Keratinocyte (primary cell): ENCODE measurements around the gene RAMP1. TPM values are rescaled to one million over a fixed set of nuclear protein-coding genes. Genes with fewer than 3 reads are reported as not detected.

Experiments used
- DNase-seq: peaks from one replicate; pipeline ENCODE4 v3.0.0-alpha.2; 2011; ENCODE audit warnings: low read depth, missing footprints, low spot score
- FAIRE-seq: peaks from 2 replicates; lab custom pipeline; 2011; peaks lifted over from hg19 to GRCh38; lab: Jason Lieb, UNC
- H2AFZ ChIP-seq: 2 replicates; pipeline ENCODE4 v1.6.0; 2012; ENCODE audit warnings: low read length, control low read depth, inconsistent platforms; ENCODE audit not compliant: control insufficient read depth
- H3K27ac ChIP-seq: 2 replicates; pipeline ENCODE4 v1.5.1; 2011; ENCODE audit warnings: low read length; ENCODE audit not compliant: control insufficient read depth, insufficient read depth
- H3K27me3 ChIP-seq: 3 replicates; pipeline ENCODE4 v1.6.0; 2011; ENCODE audit warnings: low read length; ENCODE audit not compliant: control insufficient read depth, insufficient read depth; ENCODE audit errors: extremely low read depth
- H3K36me3 ChIP-seq, 2 experiments: 2 replicates in 1 of 2; 3 replicates in 1 of 2; pipeline ENCODE4 v1.5.1; 2011; ENCODE audit warnings: low read length in 2 of 2, mild to moderate bottlenecking in 1 of 2; ENCODE audit not compliant: control insufficient read depth in 2 of 2, insufficient read depth in 2 of 2; ENCODE audit errors: extremely low read depth in 1 of 2
- H3K4me1 ChIP-seq: 3 replicates; pipeline ENCODE4 v1.5.1; 2011; ENCODE audit warnings: low read length; ENCODE audit not compliant: control insufficient read depth, insufficient read depth; ENCODE audit errors: extremely low read depth
- H3K4me2 ChIP-seq: 3 replicates; pipeline ENCODE4 v1.6.0; 2011; ENCODE audit warnings: low read depth, low read length; ENCODE audit not compliant: control insufficient read depth, insufficient read depth; ENCODE audit errors: extremely low read depth
- H3K4me3 ChIP-seq, 3 experiments: fragments of 200-600 bp in 1 of 3; sonication (generic) in 1 of 3; 2 replicates in 2 of 3; 3 replicates in 1 of 3; pipeline ENCODE4 v1.5.1; 2011 to 2016; ENCODE audit warnings: low read length in 3 of 3, mild to moderate bottlenecking in 3 of 3, control low read depth in 2 of 3, inconsistent platforms in 1 of 3, low read depth in 1 of 3, mixed read lengths in 1 of 3, mixed run types in 1 of 3, moderate library complexity in 1 of 3; ENCODE audit not compliant: control insufficient read depth in 2 of 3, insufficient read depth in 2 of 3; ENCODE audit errors: extremely low read depth in 1 of 3
- H3K79me2 ChIP-seq: 2 replicates; pipeline ENCODE4 v1.6.0; 2012; ENCODE audit warnings: low read length; ENCODE audit not compliant: control insufficient read depth, insufficient read depth
- H3K9ac ChIP-seq: 3 replicates; pipeline ENCODE4 v1.6.0; 2011; ENCODE audit warnings: low read length; ENCODE audit not compliant: control insufficient read depth, insufficient read depth; ENCODE audit errors: extremely low read depth
- H3K9me1 ChIP-seq: 3 replicates; pipeline ENCODE4 v1.6.0; 2011; ENCODE audit warnings: low read length; ENCODE audit not compliant: control insufficient read depth, insufficient read depth; ENCODE audit errors: extremely low read depth
- H3K9me3 ChIP-seq: 2 replicates; pipeline ENCODE4 v1.5.1; 2012; ENCODE audit warnings: low read depth, low read length; ENCODE audit not compliant: control insufficient read depth
- H4K20me1 ChIP-seq: 3 replicates; pipeline ENCODE4 v1.6.0; 2011; ENCODE audit warnings: low read length; ENCODE audit not compliant: control insufficient read depth, insufficient read depth; ENCODE audit errors: extremely low read depth
- EZH2 ChIP-seq: IDR thresholded peaks from one replicate; pipeline ENCODE4 v1.6.1; 2012; ENCODE audit warnings: inconsistent platforms, mild to moderate bottlenecking, low read length, moderate library complexity
- dilution Hi-C: fragments of 300-500 bp; cut with MboI; formaldehyde crosslinking; loops from one replicate; pipeline ENCODE4 v1.7.0; 2020; ENCODE audit warnings: low sequenced_read_pairs; ENCODE audit not compliant: extremely low pct_ligation_motif_present
- polyA plus RNA-seq, 5 experiments: library from polyadenylated mRNA; depleted of rRNA in 3 of 5; stranded (reverse) in 3 of 5; stranded (forward) in 1 of 5; unstranded in 1 of 5; fragments of >200 nt; gene quantifications; 1 replicate in 1 of 5; 2 replicates in 3 of 5; 3 replicates in 1 of 5; pipeline versions ENCODE4 v1.2.1 to v1.2.3, GENCODE V29; 2011 to 2012; ENCODE audit warnings: missing spikeins in 2 of 5, low read depth in 1 of 5, low replicate concordance in 1 of 5
- TF ChIP-seq, protein P1 (sequence below), 3 experiments: IDR thresholded peaks in 1 of 3; conservative IDR thresholded peaks in 1 of 3; optimal IDR thresholded peaks in 1 of 3; 2 replicates in 2 of 3; 3 replicates in 1 of 3; pipeline versions ENCODE3 to v1.5.1; 2011; ENCODE audit warnings: low read length in 3 of 3, mild to moderate bottlenecking in 3 of 3, moderate library complexity in 2 of 3, control low read depth in 1 of 3, inconsistent platforms in 1 of 3; ENCODE audit not compliant: insufficient read depth in 2 of 3; ENCODE audit errors: extremely low read depth in 1 of 3

RAMP1 gene
- polyA plus RNA-seq, 1 donor (not counting 4 experiments of a cell fraction or from before 2014, with no cell fraction given), result 0.69 TPM

DNA sequence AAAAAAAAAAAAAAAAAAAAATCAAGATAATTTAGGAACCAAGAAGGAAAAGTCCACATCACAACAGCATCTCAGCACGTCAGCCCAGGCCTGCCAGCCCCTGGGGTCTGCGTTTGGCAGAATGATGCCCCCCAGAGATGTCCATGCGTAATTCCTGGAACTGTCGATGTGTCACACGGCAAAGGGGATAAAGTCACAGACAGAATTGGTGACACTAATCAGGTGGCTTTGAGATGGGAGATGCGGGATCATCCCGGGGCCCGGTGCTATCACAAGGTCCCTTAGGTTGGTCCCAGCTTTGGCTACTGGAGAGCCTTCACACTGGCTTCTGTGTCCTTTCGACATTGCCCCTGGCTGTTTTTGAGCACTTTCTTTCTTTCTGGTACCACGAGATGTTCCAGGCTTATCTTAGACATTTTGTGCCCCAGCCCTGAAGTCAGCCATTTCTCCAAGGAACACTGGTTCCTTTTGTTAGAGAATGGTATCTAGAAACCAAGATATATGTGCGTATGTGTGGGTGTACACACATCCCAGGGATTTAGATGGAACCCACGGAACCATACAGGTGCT, 20.7 kb downstream of the RAMP1 start:
- Histone ChIP-seq H2AFZ (no peak overlapping the region), H3K27ac (no peak overlapping the region), H3K4me3 (no peak overlapping the region), H3K79me2 (no peaks in the 10 kb centered on the region), H3K36me3 (no peaks in the 10 kb centered on the region), H3K4me1 (peaks cover 13% of the 10 kb centered on the region), H3K27me3 (no peaks in the 10 kb centered on the region), H3K4me2 (no peak overlapping the region), H3K9ac (no peak overlapping the region), H4K20me1 (no peaks in the 10 kb centered on the region), H3K9me1 (no peaks in the 10 kb centered on the region), H3K9me3 (no peaks in the 10 kb centered on the region)
- dilution Hi-C loops, result no loop called here
- no peak for TF ChIP-seq EZH2
- TF ChIP-seq, protein P1, sequence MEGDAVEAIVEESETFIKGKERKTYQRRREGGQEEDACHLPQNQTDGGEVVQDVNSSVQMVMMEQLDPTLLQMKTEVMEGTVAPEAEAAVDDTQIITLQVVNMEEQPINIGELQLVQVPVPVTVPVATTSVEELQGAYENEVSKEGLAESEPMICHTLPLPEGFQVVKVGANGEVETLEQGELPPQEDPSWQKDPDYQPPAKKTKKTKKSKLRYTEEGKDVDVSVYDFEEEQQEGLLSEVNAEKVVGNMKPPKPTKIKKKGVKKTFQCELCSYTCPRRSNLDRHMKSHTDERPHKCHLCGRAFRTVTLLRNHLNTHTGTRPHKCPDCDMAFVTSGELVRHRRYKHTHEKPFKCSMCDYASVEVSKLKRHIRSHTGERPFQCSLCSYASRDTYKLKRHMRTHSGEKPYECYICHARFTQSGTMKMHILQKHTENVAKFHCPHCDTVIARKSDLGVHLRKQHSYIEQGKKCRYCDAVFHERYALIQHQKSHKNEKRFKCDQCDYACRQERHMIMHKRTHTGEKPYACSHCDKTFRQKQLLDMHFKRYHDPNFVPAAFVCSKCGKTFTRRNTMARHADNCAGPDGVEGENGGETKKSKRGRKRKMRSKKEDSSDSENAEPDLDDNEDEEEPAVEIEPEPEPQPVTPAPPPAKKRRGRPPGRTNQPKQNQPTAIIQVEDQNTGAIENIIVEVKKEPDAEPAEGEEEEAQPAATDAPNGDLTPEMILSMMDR (optimal IDR thresholded peaks at IDR 0.05 in 1 of 3, IDR thresholded peaks at IDR 0.05 in 1 of 3, conservative IDR thresholded peaks at IDR 0.05 in 1 of 3; ENCODE audit: extremely low read depth in 1 of 3, insufficient read depth in 2 of 3, low read length in 3 of 3), result no peak
- DNase-seq (no peak), FAIRE-seq (no peak)

DNA sequence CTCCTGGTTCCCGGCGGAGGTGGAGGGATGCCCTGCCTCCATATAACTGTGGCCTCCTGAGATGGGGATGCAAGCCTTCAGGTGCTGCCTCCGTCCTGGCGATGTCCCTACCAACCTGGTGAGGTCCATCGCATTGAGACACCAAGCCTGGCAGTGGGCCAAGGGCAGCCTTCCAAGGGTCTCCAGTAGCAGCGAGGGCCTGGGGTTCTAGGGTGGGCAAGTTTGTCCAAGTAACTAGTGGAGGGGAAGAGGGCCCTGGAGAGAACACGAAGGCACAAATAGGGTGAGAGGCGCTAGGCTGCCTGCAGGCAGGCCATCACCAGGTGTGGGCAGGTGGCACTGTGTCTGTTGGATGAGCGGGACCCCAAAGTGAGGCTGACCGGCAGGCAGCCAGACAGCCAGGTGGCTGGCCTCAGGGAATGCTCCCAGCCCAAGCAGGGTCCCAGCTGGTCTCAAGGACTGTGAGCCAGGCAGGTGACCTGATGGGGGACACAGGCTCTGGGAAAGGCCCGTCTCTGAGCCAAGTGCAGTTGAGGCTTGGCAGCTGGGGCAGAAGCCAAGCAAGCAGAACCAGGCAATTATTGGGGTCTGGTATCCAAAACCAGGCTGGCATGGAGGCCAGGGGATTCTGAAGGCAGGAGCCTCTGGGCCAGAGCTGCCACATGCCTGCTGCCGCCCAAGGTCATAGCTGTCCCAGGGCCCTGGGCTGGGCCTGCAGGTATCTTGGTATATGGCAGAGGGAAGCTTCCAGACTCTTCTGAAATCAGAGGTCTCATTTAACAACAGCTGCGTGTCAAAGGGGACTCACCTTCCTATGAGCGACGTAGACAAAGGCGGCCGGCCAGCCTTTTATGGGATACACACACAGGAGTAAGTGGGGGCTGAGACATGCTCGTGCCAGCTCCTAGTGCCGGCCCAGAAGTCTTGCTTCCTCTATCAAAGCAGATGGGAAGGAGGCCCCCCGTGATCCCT, 23.4 kb downstream of the RAMP1 start:
- Histone ChIP-seq H3K4me1 (peaks cover 10% of the 10 kb centered on the region), H3K4me2 (no peak overlapping the region), H4K20me1 (no peaks in the 10 kb centered on the region), H3K9ac (no peak overlapping the region), H3K9me1 (no peaks in the 10 kb centered on the region), H2AFZ (no peak overlapping the region), H3K79me2 (no peaks in the 10 kb centered on the region), H3K4me3 (no peak overlapping the region), H3K27ac (no peak overlapping the region), H3K9me3 (no peaks in the 10 kb centered on the region), H3K27me3 (no peaks in the 10 kb centered on the region), H3K36me3 (no peaks in the 10 kb centered on the region)
- DNase-seq (no peak), FAIRE-seq (no peak)
- dilution Hi-C loops, result no loop called here
- TF ChIP-seq EZH2, result no peak
- TF ChIP-seq, protein P1 (optimal IDR thresholded peaks at IDR 0.05 in 1 of 3, IDR thresholded peaks at IDR 0.05 in 1 of 3, conservative IDR thresholded peaks at IDR 0.05 in 1 of 3; ENCODE audit: extremely low read depth in 1 of 3, insufficient read depth in 2 of 3, low read length in 3 of 3), result no peak
